GM19372 (cell line): ENCODE measurements around the gene SHQ1.
A peak's percentile ranks its signal among the peaks of the same experiment; 100 is the strongest.

Experiments used
- ATAC-seq: cut with Tn5 transposase; IDR thresholded peaks from one replicate; pipeline ENCODE4 v1.9.1; 2021; ENCODE audit warnings: mild to moderate bottlenecking, low read depth, moderate library complexity; ENCODE audit not compliant: unreplicated experiment

Gene SHQ1

GRCh38 chr3:72847751-72848702 lies at the start of gene SHQ1:
Gene SHQ1 (minus strand): TSS chr3:72848445. CDS start chr3:72848340, 105 bp downstream.
- ATAC-seq: peak; percentile 88

GRCh38 chr3:72897758-72898007 lies 49.4 kb upstream of the SHQ1 start:
- ATAC-seq: no peak

DNA sequence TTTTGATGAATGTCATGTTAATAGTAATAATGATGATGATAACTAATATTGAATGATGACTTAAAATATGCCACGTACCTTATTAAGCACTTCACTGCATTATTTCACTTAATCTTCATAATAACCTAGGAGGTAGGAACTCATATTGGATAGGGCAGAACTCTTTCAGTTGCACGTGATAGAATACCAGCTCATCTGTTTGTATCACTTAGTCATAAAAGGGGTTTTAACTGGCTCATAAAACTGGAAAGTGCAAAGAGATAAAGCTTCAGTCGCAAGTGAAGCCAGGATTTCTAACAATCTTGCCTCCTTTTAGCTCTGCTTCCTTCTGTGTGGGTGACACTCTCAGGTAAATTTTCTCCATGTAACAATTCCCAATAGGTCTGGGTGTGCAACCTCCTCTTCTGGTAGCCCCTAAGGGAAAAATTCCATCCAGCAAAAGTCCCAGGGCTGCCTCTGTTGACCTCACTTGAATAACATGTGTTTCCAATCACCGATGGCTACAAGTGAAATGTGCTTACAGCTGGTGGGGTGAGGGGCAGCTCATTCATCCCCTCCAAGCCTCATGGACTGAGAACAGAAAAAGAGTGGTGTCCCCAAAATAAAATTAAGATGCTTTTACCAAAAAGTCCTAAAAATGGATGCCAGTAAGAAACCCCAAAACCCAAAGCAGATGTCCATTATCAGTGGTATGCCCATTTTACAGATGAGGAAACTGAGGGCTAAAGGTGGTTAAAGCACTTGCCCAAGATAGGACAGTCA lies 48.9 kb upstream of the SHQ1 start:
- ATAC-seq: no peak

DNA sequence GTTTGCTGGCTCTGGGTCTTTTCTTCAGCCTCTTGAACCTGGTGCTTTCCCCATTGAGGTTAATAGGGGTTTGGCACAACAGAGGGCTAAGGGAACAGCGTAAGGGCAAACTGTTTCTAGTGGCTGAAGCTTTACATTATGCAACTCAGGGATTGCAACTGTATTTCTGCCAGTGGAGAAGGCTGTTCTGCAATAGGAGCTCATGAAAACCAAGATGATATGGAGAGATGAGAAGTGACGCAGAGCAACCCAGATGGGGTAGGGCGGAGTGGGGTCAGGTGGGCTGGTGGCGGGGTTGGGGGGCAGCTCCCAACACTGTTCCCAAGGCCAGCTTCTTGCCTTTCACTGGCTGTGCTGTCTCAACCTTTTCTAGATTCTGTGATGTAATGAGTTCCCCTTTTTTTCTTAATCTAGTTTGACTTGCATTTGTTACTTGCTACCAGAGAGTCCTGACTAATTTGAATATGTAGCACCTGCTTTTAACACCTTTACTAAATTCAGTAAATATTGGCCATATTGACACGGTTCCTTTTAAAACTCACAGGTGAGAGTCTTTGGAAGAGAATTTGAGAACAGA lies 46.8 kb upstream of the SHQ1 start:
- ATAC-seq: no peak

DNA sequence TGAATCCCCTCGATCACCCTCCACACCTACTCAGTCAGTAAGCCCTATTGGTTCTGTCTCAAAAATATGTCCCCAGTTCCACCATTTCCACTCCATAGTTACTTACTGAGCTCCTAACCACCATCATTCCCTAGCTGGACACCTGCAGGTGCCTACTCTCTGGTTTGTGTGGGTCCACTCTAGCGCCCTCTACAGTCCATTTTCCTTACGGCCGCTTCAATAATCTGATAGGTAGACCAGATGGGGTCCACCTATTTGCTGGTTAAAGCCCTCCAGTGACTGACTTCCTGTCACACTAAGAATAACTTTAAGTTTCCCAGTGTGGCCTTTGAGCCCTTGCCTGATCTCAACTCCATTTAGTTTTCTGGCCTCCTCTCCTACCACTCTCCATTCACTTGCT lies 44.6 kb upstream of the SHQ1 start:
- no peak for ATAC-seq

DNA sequence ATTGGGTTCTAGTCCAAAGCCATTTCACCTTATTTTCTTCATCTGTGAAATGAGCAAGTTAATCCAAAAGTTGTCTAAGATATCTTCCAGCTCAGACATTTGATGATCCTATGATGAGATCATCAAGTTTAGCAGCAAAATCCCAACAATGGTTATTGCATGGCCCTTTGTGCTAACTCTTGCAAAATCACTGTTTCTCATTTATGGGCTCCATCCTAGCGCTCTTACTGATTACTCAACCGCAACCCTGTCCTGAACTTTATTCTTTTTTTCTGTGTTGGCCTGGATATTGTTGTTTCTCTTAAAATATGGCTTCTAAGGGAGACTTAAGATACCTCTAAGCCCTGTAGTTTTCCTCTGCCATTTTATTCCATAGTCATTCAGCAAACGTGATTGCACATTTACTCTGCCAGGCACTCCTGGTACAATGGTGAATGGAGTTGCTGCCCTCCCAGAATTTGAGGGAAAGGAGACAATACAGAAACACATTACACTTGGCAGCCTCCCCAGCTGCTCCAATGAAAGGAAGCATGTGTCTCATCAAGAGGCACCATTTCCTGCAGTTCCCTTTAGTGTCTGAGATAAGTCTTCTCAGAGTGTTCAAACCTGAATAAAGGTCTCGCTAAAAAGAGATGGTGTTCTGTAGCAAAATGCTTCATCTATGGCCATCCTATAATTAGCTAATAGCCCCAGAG lies 44.0 kb upstream of the SHQ1 start:
- ATAC-seq: no peak

GRCh38 chr3:72891053-72891855 lies 43.0 kb upstream of the SHQ1 start:
- no peak for ATAC-seq

DNA sequence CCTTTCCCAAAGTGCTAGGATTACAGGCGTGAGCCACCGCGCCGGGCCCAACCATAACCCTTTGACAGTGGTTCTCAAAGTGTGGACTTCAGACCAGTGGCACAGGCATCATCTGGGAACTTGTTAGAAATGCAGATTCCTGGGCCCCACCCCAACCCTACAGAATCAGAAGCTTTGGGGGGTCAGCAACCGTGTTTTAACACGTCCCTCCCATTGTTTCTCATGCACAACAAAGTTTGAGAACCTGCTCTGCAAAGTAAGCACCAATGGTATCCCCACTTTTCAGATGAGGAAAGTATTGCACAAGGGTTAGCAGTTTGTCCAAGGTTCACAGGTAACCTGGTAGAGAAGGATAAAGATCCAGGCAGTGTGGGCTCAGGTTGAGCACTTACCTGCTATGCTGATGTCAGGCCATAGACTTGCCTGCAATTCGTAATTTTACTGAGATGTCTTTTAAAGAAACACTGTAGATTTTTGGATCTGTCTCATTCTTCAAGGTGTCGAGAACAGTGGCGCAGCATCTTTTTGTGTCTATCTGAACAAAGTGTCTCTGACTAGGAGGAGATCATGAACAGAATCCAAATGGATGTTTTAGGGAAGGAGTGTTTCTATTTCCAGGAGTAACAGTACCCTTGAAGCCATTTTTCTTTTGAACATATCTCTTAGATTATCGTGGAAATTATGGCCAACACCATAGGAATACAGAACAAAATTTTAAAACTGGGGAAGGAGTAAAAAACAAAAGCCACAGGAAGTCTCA lies 42.1 kb upstream of the SHQ1 start:
- no peak for ATAC-seq

DNA sequence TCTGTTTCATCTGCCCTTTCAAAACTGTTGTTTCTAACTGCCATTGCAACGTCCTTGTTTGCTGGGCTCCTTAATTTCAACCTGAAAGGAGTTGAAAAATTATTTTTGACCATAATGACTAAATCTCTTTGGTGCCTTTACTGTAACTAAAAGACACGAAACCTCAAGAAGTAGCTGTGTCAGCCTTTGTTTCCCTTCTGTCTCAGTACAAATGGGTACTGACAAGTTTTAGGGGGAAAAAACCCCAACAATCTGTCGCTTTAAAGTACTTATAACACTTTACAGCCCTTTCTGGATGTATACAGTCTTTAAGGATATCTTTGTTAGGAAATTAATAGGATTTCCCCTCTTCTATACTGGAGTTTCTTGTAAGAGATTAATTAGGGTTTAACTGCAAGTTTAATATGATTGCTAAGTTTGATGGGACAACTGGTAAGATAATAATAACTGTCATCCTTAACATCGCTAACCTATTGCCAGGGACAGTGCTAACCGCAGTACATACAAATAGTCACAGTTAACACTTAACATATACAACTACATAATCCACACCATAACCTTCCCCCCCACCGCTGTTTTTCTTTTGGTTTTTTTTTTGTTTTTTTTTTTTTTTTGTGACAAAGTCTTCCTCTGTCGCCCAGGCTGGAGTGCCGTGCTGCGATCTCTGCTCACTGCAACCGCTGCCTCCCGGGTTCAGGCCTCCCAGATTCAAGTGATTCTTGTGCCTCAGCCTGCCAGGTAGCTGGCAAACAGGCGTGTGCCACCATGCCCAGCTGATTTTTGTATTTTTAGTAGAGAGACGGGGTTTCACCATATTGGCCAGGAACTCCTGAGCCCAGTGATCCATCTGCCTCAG lies 41.3 kb upstream of the SHQ1 start:
- ATAC-seq: no peak

- no peak for ATAC-seq
These were observed 40.5 kb upstream of the SHQ1 start for GRCh38 chr3:72888546-72889309.

DNA sequence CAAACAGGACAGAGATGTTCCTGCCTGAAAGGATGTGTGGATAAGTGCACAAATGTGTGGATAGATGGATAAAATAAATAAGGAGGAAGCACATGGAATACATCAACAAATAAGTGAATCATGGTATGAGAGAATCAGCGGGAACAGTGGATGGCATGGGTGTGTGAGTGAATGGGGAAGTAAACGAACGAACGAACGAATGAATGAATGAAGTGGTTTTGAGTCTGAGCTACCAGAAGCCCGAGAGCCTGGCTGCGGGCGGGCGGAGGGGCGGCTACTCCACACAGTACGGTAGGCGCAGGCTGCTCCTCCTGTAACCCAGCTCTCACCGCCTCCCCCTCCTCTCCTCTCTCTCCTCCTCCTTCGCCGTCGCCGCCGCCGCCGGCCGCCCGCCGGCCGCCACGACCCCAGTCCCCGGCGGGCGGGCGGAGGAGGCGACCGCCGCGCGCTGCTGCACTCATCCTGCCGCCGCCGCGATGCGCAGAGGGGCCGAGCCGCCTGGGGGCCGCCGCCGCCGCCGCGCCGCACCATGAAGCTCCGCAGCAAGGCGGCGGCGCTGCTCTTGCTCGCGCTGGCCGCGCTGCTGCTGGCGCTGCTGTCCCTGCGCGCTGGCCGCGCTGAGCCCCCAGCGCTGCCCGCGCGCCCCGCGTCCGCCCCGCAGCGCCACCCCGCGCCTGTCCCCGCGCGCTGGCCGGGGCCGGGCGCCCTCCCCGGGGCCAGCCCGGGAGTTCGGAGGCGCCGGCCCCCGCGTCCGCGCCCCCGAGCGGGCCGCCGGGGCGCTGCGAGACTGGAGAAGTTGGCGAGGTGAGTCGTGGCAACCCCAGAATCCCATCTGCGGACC lies 39.7 kb upstream of the SHQ1 start, which contains the start of gene GXYLT2:
Gene GXYLT2, plus strand, starts transcription at position 342 of the 841 bp plus-strand sequence. Its CDS starts 188 bp downstream, at position 530.
- peak; percentile 73 for ATAC-seq

GRCh38 chr3:72887343-72887704 lies 39.1 kb upstream of the SHQ1 start:
- ATAC-seq: no peak

- ATAC-seq: no peak
These were observed 23.9 kb upstream of the SHQ1 start for GRCh38 chr3:72872183-72872582.

DNA sequence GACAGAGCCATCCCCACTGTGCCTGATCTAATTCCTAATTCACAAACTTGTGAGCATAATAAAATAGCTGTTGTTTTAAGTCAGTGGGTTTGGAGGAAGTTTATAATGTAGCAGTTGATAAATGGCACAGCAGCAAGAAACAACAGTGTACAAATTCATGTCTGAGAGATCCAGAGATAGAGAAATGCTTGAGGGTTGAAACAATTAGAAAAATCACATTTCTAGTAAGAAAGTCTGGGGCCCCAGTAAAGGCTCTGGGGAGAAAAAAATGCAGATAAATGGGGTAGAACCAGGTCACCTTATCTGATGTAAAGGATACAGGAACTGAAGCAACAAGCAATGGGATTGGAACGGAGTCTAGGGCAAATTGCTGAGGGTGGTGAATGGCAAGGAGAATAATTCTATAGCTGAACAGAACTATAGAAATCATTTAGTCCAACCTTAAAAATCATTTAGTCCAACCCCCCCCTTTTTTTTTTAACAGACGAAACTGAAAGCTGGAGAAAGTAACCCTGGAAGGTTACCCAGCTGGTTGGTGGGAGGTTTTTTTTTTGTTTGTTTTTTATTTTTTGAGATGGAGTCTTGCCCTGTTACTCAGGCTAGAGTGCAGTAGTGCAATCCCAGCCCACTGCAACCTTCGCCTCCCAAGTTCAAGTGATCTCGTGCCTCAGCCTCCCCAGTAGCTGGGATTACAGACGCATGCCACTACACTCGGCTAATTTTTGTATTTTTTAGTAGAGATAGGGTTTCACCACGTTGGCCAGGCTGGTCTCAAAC lies 14.3 kb upstream of the SHQ1 start:
- ATAC-seq: no peak

DNA sequence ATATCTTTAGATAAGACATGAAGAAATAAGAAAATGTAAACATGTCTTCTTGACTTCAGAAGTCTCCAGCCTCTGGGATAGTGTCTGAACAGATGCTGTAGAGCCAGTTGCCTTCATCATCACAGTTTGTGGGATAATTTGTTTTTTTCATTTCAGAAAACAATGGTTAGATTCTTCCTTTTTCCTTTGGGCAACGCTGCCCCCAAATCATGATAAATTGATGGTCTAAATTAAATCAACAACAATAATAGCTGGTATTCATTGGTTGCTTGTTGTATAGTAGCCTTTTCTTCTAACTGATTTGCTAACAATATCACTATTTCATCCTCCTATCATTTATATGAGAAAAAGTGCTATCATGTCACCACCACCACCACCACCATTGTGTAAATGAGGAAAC lies 12.6 kb upstream of the SHQ1 start:
- ATAC-seq: no peak

DNA sequence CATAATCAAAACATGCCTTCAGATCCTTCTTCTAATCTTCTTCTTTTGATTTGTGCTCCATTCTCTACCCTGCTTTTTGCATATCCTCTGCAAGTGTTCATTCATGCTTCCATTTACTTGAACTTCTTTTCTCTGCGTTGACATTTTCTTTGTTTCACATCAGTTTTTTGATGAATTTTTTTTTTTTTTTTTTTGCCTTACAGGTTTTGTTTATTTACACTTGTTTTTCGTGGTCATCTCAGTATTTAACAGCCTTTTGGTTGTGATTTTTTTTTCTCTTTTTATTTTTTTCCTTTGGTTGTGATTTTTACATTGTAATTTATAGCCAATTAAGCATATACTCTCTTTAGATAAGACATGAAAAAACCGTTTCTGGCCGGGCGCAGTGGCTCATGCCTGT lies 11.8 kb upstream of the SHQ1 start:
- ATAC-seq: no peak
